DMS79 (cell line): ENCODE data around the gene CD84.
"Not testable (repeated sequence)": the region's sequence is repeated elsewhere in the genome, so short reads cannot be mapped to it uniquely, and the experiment has no call there.

Source experiments
- DNase-seq: peaks from one replicate; lab custom pipeline; 2025; lab: John Stamatoyannopoulos, UW

Gene CD84

GRCh38 chr1:160539990-160540858 lies 39.1 kb downstream of the CD84 start:
- no peak for DNase-seq

DNA sequence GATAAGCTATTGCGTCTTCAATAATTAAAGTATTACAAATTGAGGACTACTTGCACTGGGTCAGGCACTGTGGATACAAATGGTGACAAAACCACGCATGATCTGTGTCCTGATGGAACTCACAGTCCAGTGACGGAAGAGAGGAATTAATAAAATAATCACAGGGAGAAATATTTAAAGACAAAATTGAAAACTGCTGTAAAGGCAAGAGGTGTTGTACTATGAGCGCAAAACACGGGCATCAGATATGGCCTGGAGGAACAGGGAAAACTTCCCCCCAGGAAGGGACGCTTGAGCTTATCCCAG lies 39.7 kb downstream of the CD84 start:
- no peak for DNase-seq

DNA sequence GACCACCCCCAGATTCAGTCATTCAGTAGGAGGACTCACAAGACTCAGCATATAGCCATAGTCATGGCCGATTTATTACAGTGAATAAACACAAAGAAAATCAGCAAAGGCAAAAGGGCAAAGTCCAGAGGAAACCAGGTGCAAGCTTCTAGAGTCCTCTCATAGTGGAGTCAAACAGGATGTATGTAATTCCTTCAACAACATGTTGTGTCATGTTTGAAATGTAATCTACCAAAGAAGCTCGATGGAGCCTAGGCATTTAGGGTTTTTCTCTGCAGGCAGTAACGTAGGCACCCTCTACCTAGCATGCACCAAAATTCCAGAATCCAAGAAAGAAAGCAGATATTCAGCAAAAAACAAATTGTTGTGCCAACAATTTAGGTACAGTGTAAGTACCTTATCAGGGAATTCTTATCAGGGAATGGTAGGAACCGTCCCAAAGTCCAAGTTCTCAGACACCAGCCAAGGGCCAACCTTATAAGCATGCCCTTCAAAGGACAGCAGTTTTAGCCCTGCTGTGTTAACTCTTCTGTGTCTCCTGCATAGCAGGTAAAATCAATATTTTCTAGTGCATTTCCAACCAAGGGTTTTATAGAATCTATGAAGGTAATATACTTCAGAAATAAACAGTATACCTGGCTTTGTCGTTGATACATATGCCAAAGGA lies 40.2 kb downstream of the CD84 start:
- DNase-seq = no peak

- no peak for DNase-seq
Observed at GRCh38 chr1:160537714-160538665, 41.3 kb downstream of the CD84 start.

DNA sequence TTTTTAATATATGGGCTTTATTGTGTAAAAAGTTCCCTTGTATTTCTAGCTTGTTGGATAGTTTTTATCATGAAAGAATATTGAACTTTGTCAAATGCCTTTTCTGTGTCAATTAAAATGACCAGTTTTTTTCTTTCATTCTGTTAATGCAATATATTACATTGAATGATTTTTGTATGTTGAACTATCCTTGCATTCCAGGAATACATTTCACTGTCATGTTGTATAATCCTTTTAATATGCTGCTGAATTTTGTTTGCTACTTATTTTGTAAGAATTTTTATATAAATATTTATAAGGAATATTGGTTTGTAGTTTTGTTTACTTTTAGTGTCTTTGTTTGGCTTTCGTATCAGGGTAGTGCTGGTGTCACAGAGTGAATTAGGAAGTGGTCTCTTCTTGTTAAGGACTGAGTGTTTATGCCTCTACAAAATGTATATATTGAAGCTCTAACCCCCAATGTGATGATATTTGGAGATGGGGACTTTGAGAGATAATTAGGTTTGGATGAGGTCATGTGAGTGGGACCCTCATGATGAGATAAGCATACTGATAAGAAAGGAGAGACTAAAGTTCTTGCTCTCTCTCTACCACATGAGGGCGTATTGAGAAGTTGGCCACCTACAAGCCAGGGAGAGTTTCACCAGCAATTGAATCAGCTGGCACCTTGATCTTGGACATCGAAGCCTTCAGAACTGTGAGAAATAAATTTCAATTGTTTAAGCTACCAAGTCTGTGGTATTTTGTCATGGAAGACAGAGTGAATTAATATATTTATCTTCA lies 44.3 kb downstream of the CD84 start:
- no peak for DNase-seq

- not testable (repeated sequence) for DNase-seq
Observed at GRCh38 chr1:160532557-160532813, 46.8 kb downstream of the CD84 start.

DNA sequence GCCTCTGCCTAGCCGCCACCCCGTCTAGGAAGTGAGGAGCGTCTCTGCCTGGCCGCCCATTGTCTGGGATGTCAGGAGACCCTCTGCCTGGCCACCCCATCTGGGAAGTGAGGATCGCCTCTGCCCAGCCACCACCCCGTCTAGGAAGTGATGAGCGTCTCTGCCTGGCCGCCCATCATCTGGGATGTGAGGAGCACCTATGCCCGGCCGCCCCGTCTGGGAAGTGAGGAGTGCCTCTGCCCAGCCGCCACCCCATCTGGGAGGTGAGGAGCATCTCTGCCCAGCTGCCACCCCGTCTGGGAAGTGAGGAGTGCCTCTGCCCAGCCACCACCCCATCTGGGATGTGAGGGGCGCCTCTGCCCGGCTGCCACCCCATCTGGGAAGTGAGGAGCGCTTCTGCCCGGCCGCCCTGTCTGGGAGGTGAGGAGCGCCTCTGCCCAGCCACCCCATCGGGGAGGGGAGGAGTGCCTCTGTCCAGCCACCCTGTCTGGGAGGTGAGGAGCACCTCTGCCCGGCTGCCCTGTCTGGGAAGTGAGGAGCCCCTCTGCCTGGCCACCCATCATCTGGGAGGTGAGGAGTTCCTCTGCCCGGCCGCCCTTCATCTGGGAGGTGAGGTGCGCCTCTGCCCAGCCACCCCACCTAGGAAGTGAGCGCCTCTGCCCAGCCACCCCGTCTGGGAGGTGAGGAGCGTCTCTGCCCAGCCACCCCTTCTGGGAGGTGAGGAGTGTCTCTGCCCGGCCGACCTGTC lies 47.3 kb downstream of the CD84 start:
- DNase-seq = not testable (repeated sequence)

GRCh38 chr1:160529401-160529952 lies 49.8 kb downstream of the CD84 start:
- not testable (repeated sequence) for DNase-seq

DNA sequence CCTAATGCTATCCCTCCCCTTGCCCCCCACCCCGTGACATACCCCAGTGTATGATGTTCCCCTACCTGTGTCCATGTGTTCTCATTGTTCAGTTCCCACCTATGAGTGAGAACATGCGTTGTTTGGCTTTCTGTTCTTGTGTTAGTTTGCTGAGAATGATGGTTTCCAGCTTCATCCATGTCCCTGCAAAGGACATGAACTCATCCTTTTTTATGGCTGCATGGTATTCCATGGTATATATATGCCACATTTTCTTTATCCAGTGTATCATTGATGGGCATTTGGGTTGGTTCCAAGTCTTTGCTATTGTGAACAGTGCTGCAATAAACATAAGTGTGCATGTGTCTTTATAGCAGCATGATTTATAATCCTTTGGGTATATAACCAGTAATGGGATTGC lies 55.5 kb downstream of the CD84 start:
- not testable (repeated sequence) for DNase-seq

DNA sequence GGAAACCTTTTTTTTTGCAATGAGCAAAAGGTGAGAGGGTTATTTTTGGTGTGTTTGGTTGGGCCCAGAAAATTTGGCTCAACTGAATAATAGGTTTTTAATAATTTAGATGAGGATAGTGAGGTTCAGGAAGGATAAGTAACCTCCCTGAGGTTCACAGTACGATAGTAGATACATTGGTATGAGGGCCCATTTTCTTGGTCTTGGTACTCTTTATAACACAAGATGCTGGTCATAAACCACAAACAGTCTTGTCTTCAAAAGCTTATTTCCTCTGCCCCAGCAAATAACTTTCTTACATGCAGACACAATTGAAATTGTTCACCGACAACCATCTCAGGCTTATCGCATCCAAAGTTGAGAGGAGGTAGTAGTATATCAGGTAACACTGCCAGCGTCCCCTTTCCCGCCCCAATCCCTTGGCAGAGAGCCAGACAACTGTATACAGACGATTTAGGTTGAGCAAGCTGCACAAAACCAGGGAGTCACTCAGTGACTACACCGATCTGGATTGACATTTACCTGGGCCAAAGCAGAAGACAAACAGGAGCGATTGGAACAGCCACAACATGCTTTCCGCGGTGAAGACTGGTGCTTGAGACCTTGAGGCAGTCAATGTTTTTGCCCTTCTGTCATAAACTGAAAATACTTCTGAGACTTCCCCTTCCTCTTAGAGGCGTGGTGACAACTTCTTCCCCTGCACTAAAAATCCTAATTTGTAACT lies 56.5 kb downstream of the CD84 start, which contains the start of gene SLAMF6:
Gene SLAMF6, minus strand, starts transcription at position 634 of the 724 bp plus-strand sequence. Its CDS starts 63 bp downstream, at position 571.
- DNase-seq = no peak

DNA sequence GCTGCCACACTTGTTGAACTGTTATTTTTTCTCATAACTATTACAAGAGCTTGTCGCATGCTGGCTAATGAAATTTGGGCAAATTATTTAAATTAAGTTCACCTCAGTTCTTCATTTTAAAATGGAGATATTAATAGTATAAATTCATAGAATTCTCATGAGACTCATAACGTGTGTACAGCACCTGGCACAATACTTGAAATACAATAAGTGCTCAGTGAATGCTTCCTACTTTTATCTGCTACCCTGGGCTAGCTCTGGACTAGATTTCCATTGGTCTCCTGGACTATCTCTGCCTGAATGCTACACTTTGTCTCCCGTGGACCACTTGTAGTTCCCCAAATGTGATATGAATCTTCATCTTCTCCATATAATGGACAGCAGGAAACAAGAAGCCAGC lies 57.2 kb downstream of the CD84 start:
- DNase-seq = no peak

DNA sequence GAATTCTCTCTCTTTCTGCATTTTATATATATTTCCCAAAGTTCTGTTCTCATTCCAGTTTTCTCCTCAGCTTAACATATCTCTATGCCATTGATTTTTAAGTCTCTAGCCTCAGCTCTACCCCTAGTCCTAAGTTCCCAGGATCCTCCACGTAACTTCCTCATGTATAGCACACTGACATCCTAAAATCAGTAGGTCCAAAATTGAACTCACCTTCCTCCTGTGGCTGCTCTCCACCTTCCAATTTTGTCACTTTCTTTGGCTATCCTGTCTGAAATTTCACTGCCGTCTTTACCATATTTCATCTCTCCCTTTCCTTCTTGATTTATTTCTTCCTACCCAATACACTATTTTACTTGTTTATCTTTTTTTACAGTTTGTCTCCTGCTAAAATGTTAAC lies 57.7 kb downstream of the CD84 start:
- DNase-seq = no peak

- no peak for DNase-seq
Observed at GRCh38 chr1:160520999-160521398, 58.3 kb downstream of the CD84 start.

- no peak for DNase-seq
Observed at GRCh38 chr1:160520582-160520981, 58.7 kb downstream of the CD84 start.

- no peak for DNase-seq
Observed at GRCh38 chr1:160519642-160520435, 59.5 kb downstream of the CD84 start.

GRCh38 chr1:160517519-160517918 lies 61.8 kb downstream of the CD84 start:
- DNase-seq = not testable (repeated sequence)

- DNase-seq = not testable (repeated sequence)
Observed at GRCh38 chr1:160515908-160516307, 63.4 kb downstream of the CD84 start.

DNA sequence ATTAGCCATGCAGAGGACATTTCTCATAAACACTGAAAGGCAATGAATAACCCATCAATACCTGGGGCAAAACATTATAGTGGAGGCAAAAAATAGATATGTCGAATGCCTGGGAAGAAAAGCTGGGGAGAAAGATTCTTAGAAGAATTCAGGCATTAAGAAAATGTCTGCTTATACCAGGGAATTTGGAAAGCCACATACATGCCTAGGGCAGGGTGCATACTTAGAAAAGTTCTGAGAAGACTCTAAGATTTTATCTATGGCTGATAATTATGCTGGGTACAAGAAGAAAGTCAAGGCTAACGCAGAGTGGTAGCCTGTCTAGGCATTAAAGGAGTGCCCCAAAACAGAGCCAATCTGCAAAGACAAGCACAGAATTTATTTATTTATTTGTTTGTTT lies 74.6 kb downstream of the CD84 start:
- DNase-seq = no peak

DNA sequence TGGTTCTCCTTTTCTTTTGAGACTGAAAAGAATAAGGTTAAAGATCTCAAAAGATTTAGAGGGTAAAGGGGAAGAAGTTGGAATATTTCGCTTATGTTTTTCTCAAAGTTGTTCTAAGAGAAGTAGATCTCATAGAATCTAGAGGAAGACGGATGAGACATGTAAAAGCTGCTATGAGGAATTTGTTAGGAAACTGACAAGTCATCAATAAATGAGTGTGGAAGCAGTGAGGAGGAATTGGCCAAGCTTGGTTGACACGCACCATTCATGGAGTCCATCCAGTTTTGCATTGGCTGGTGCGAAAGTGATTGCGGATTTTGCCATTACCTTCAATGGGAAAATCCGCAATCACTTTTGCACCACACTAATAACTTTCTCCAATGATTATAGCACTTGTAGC lies 76.2 kb downstream of the CD84 start:
- no peak for DNase-seq
